ENCODE results near the gene CYP27B1. TPM values are rescaled to one million over a fixed set of nuclear protein-coding genes. Genes with fewer than 3 reads are reported as not detected.

Gene CYP27B1
- total and polyA plus RNA-seq, 8 donors, result 0.56 to 3.1 (median 1.4) TPM; not detected in 1

DNA sequence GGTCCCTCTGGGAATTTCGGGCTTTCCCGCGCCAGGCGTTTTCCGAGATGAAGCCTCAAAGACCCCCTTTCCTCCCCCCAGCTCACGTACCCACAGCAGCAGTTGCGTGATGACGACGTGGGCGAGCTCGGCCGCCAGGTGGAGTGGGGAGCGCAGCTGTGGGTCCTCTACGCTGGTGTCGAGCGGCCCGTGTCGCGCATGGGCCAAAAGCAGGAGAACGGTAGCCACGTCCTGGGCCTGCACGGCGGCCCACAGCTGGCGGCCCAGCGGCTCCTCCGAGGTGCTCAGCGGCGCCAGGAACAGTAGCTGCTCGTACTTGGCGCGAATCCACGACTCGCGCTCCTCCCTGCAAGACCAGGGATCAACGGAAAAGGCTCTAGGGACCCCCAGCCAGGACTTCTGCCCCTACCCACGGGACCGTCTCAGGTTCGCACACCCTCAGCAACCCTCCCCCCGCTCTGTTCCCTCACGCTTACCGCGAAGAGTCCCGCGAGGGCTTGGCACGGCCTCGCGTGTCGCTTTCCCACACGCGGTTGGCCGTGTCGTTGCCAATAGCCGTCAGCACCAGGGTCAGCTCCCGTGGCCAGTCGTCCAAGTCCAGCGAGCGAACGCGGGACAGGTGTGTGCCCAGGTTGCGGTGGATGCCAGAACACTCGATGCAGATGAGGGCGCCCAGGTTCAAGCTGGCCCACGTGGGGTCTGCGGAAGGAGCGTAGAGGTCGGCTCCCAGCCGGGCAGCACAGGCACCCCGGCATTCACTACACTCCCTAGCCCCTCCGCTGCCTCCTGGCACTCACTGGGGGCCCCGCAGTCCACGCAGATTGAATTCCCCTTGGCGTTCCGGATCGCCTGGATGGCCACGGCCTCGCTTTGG lies 39.8 kb downstream of the CYP27B1 start:
- Histone ChIP-seq H3K4me3 (peak overlapping the region; percentile 55 to 68 (median 60)), H3K36me3 (peaks cover 0 to 36% (median 5%) of the 10 kb centered on the region in 4 donors), H3K27me3 (peaks cover 0 to 72% (median 0%) of the 10 kb centered on the region in 3 donors), H3K9me3 (no peaks in the 10 kb centered on the region), H3K27ac (peak overlapping the region; percentile 10 to 75 (median 67)), H3K4me1 (peaks cover 19 to 27% (median 22%) of the 10 kb centered on the region in 4 donors)
- WGBS, 5 donors, result 24 to 35% (median 30%) methylated on average over 50 to 76 of the region's 76 CpGs
- no peak for TF ChIP-seq EP300 (IDR thresholded peaks at IDR 0.05)
- TF ChIP-seq, protein P1, sequence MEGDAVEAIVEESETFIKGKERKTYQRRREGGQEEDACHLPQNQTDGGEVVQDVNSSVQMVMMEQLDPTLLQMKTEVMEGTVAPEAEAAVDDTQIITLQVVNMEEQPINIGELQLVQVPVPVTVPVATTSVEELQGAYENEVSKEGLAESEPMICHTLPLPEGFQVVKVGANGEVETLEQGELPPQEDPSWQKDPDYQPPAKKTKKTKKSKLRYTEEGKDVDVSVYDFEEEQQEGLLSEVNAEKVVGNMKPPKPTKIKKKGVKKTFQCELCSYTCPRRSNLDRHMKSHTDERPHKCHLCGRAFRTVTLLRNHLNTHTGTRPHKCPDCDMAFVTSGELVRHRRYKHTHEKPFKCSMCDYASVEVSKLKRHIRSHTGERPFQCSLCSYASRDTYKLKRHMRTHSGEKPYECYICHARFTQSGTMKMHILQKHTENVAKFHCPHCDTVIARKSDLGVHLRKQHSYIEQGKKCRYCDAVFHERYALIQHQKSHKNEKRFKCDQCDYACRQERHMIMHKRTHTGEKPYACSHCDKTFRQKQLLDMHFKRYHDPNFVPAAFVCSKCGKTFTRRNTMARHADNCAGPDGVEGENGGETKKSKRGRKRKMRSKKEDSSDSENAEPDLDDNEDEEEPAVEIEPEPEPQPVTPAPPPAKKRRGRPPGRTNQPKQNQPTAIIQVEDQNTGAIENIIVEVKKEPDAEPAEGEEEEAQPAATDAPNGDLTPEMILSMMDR (IDR thresholded peaks at IDR 0.05), result peak in 4 of 7 experiments; percentile 13 to 35 (median 30)
- peak; percentile 47 to 70 for DNase-seq
- intact Hi-C loops (cut with DNase I; ENCODE audit: low total_unique reads), result no loop called here

DNA sequence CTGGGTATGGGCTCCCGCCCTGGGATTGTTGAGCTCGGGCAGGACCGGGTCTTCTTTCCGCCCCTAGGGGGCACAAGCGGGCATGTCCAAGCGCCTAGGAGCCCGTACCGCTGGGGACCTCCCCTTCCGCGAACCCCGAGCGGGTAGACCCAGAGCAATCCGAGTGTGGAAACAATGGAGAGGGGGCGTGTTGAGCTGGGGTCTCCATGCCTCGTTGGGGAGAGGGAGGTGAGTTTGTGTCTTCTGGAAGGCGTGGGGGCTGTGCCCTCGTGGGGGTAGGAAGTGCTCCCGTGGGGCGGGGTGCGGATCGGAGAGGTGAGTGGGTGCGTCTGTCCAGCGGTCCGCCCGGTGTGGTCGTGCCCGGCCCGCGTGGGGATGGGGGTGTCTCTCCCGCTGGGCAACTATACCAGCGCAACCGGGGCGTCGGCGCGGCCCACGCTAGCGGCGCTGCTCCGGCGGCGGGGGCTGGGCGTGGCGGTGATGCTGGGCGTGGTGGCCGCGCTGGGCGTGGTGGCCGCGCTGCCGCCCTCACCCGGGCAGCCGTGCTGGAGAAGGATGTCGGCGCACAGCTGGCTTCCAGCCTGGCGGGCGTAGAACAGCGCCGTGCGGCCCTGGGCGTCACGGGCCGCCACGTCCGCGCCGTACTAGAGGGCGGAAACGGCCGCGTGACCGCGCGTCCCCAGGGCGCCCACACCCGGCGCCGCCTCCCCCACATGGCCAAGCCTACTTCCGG lies 40.6 kb downstream of the CYP27B1 start:
- peaks cover under 1 to 39% (median 13%) of the 10 kb centered on the region in 4 donors for H3K36me3 ChIP-seq
- peak overlapping the region; percentile 10 to 75 (median 67) for H3K27ac ChIP-seq
- TF ChIP-seq POLR2AphosphoS5 (IDR thresholded peaks at IDR 0.05) (peak in 1 of 3 donors; percentile 2), EP300 (IDR thresholded peaks at IDR 0.05) (no peak), POLR2A (IDR thresholded peaks at IDR 0.05) (no peak)
- TF ChIP-seq, protein P1 (IDR thresholded peaks at IDR 0.05), result peak in 5 of 7 experiments; percentile 33 to 68 (median 50)
- H3K4me3 ChIP-seq, result peak overlapping the region; percentile 55 to 68 (median 60)
- intact Hi-C loops (cut with DNase I; ENCODE audit: low total_unique reads), result no loop called here
- H3K4me1 ChIP-seq, result peaks cover 19 to 27% (median 22%) of the 10 kb centered on the region in 4 donors
- WGBS, 5 donors, result 12 to 29% (median 16%) methylated on average over 35 to 79 of the region's 79 CpGs
- no peaks in the 10 kb centered on the region for H3K9me3 ChIP-seq
- peaks cover 0 to 67% (median 0%) of the 10 kb centered on the region in 3 donors for H3K27me3 ChIP-seq
- peak; percentile 74 to 94 for DNase-seq

DNA sequence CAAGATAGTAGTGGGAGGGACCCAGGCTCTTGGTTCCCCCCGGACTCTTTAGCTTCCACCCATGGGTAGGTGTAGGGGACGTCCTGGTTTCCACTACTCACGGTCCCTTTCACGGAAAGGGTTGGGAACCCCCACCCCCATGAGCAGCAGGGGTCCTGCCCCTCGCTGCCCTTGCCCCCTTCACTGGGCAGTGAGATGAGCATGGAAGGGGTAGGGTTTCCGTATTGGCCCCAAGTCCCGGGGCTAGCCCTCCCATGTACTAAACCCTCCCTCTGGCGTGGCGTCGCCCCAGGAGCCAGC lies 41.1 kb downstream of the CYP27B1 start:
- intact Hi-C loops (cut with DNase I; ENCODE audit: low total_unique reads), result no loop called here
- H3K4me3 ChIP-seq, result peak overlapping the region; percentile 55 to 68 (median 60)
- H3K27ac ChIP-seq, result peak overlapping the region in 3 of 5 donors; percentile 65 to 75 (median 67)
- peaks cover 0 to 62% (median 0%) of the 10 kb centered on the region in 3 donors for H3K27me3 ChIP-seq
- peaks cover 19 to 27% (median 22%) of the 10 kb centered on the region in 4 donors for H3K4me1 ChIP-seq
- TF ChIP-seq EP300 (IDR thresholded peaks at IDR 0.05) (no peak), POLR2A (IDR thresholded peaks at IDR 0.05) (no peak), POLR2AphosphoS5 (IDR thresholded peaks at IDR 0.05) (no peak)
- TF ChIP-seq, protein P1 (IDR thresholded peaks at IDR 0.05), result no peak
- no peaks in the 10 kb centered on the region for H3K9me3 ChIP-seq
- WGBS, 5 donors, result 10 to 58% (median 19%) methylated on average over 2 to 10 of the region's 10 CpGs
- no peak for DNase-seq
- H3K36me3 ChIP-seq, result peaks cover 6 to 40% (median 18%) of the 10 kb centered on the region in 4 donors

All from stomach (tissue), 9 donors.